ENCODE measurements around the gene TTC27.
A peak's percentile ranks its signal among the peaks of the same experiment; 100 is the strongest.

Gene TTC27

GRCh38 chr2:32627814-32628579 is at the start of gene TTC27:
Gene TTC27 (plus strand): TSS chr2:32628050. CDS start chr2:32628293, 243 bp downstream.
- peak; percentile 79 to 95 for DNase-seq (ENCODE audit: low read depth in 1 of 2, low spot score in 1 of 2)
- TF ChIP-seq JUND (IDR thresholded peaks at IDR 0.05; ENCODE audit: low read depth), result no peak
- in situ Hi-C loops (cut with HindIII; ENCODE audit: low pct_unique_long_range_greater_than_20kb, low sequenced_read_pairs), result no loop called here

- no peak for DNase-seq (ENCODE audit: low read depth in 1 of 2, low spot score in 1 of 2)
- no peak for TF ChIP-seq JUND (IDR thresholded peaks at IDR 0.05; ENCODE audit: low read depth)
- in situ Hi-C loops (cut with HindIII; ENCODE audit: low pct_unique_long_range_greater_than_20kb, low sequenced_read_pairs), result no loop called here
Measured at GRCh38 chr2:32591669-32592463, 36.0 kb upstream of the TTC27 start.

GRCh38 chr2:32594573-32594972 is 33.3 kb upstream of the TTC27 start:
- DNase-seq (ENCODE audit: low read depth in 1 of 2, low spot score in 1 of 2), result no peak
- in situ Hi-C loops (cut with HindIII; ENCODE audit: low pct_unique_long_range_greater_than_20kb, low sequenced_read_pairs), result no loop called here
- no peak for TF ChIP-seq JUND (IDR thresholded peaks at IDR 0.05; ENCODE audit: low read depth)

- in situ Hi-C loops (cut with HindIII; ENCODE audit: low pct_unique_long_range_greater_than_20kb, low sequenced_read_pairs), result no loop called here
- no peak for TF ChIP-seq JUND (IDR thresholded peaks at IDR 0.05; ENCODE audit: low read depth)
- peak in 1 of 2 experiments; percentile 2 for DNase-seq (ENCODE audit: low read depth in 1 of 2, low spot score in 1 of 2)
Measured at GRCh38 chr2:32611366-32611765, 16.5 kb upstream of the TTC27 start.

GRCh38 chr2:32611771-32612170 is 16.1 kb upstream of the TTC27 start:
- no peak for DNase-seq (ENCODE audit: low read depth in 1 of 2, low spot score in 1 of 2)
- no peak for TF ChIP-seq JUND (IDR thresholded peaks at IDR 0.05; ENCODE audit: low read depth)
- in situ Hi-C loops (cut with HindIII; ENCODE audit: low pct_unique_long_range_greater_than_20kb, low sequenced_read_pairs), result no loop called here

- no peak for DNase-seq (ENCODE audit: low read depth in 1 of 2, low spot score in 1 of 2)
- in situ Hi-C loops (cut with HindIII; ENCODE audit: low pct_unique_long_range_greater_than_20kb, low sequenced_read_pairs), result no loop called here
- TF ChIP-seq JUND (IDR thresholded peaks at IDR 0.05; ENCODE audit: low read depth), result no peak
Measured at GRCh38 chr2:32614084-32614483, 13.8 kb upstream of the TTC27 start.

- in situ Hi-C loops (cut with HindIII; ENCODE audit: low pct_unique_long_range_greater_than_20kb, low sequenced_read_pairs), result no loop called here
- no peak for TF ChIP-seq JUND (IDR thresholded peaks at IDR 0.05; ENCODE audit: low read depth)
Measured at GRCh38 chr2:32617599-32618189, 10.2 kb upstream of the TTC27 start.

GRCh38 chr2:32622570-32623310 is 5.1 kb upstream of the TTC27 start:
- DNase-seq (ENCODE audit: low read depth in 1 of 2, low spot score in 1 of 2), result no peak
- in situ Hi-C loops (cut with HindIII; ENCODE audit: low pct_unique_long_range_greater_than_20kb, low sequenced_read_pairs), result no loop called here
- TF ChIP-seq JUND (IDR thresholded peaks at IDR 0.05; ENCODE audit: low read depth), result no peak

More at GRCh38 chr2:32617599-32618189, 10.2 kb upstream of the TTC27 start:
- peak in 1 of 2 experiments; percentile 2 for DNase-seq (ENCODE audit: low read depth in 1 of 2, low spot score in 1 of 2)

GRCh38 chr2:32623311-32623706 is 4.5 kb upstream of the TTC27 start:
- no peak for TF ChIP-seq JUND (IDR thresholded peaks at IDR 0.05; ENCODE audit: low read depth)
- in situ Hi-C loops (cut with HindIII; ENCODE audit: low pct_unique_long_range_greater_than_20kb, low sequenced_read_pairs), result no loop called here
- no peak for DNase-seq (ENCODE audit: low read depth in 1 of 2, low spot score in 1 of 2)

- DNase-seq (ENCODE audit: low read depth in 1 of 2, low spot score in 1 of 2), result no peak
- in situ Hi-C loops (cut with HindIII; ENCODE audit: low pct_unique_long_range_greater_than_20kb, low sequenced_read_pairs), result no loop called here
- no peak for TF ChIP-seq JUND (IDR thresholded peaks at IDR 0.05; ENCODE audit: low read depth)
Measured at GRCh38 chr2:32624812-32625211, 3.0 kb upstream of the TTC27 start.

GRCh38 chr2:32626639-32627221 is 1.1 kb upstream of the TTC27 start:
- no peak for TF ChIP-seq JUND (IDR thresholded peaks at IDR 0.05; ENCODE audit: low read depth)
- no peak for DNase-seq (ENCODE audit: low read depth in 1 of 2, low spot score in 1 of 2)
- in situ Hi-C loops (cut with HindIII; ENCODE audit: low pct_unique_long_range_greater_than_20kb, low sequenced_read_pairs), result no loop called here

- TF ChIP-seq JUND (IDR thresholded peaks at IDR 0.05; ENCODE audit: low read depth), result no peak
- DNase-seq (ENCODE audit: low read depth in 1 of 2, low spot score in 1 of 2), result peak in 1 of 2 experiments; percentile 0
- in situ Hi-C loops (cut with HindIII; ENCODE audit: low pct_unique_long_range_greater_than_20kb, low sequenced_read_pairs), result no loop called here
Measured at GRCh38 chr2:32627441-32627813, 423 bp upstream of the TTC27 start.
